ENCODE measurements around the gene DAP.
"Not testable (repeated sequence)": the region's sequence is repeated elsewhere in the genome, so short reads cannot be mapped to it uniquely, and the experiment has no call there.

Gene DAP

GRCh38 chr5:10672146-10673016 is 88.7 kb downstream of the DAP start:
- DNase-seq (ENCODE audit: low read depth, low spot score), result no peak

GRCh38 chr5:10671041-10672008 is 89.7 kb downstream of the DAP start:
- DNase-seq (ENCODE audit: low read depth, low spot score), result no peak

GRCh38 chr5:10669983-10670382 is 91.1 kb downstream of the DAP start:
- DNase-seq (ENCODE audit: low read depth, low spot score), result no peak

- no peak for DNase-seq (ENCODE audit: low read depth, low spot score)
These were observed 92.3 kb downstream of the DAP start for GRCh38 chr5:10668697-10669096.

GRCh38 chr5:10667431-10668057 is 93.5 kb downstream of the DAP start:
- DNase-seq (ENCODE audit: low read depth, low spot score), result no peak

GRCh38 chr5:10666531-10667299 is 94.3 kb downstream of the DAP start:
- no peak for DNase-seq (ENCODE audit: low read depth, low spot score)

- no peak for DNase-seq (ENCODE audit: low read depth, low spot score)
These were observed 95.2 kb downstream of the DAP start for GRCh38 chr5:10665799-10666198.

- DNase-seq (ENCODE audit: low read depth, low spot score), result not testable (repeated sequence)
These were observed 96.8 kb downstream of the DAP start for GRCh38 chr5:10664180-10664769.

- no peak for DNase-seq (ENCODE audit: low read depth, low spot score)
These were observed 97.4 kb downstream of the DAP start for GRCh38 chr5:10663489-10664179.

GRCh38 chr5:10662661-10663488 is 98.2 kb downstream of the DAP start:
- no peak for DNase-seq (ENCODE audit: low read depth, low spot score)

GRCh38 chr5:10662083-10662482 is 99.0 kb downstream of the DAP start:
- DNase-seq (ENCODE audit: low read depth, low spot score), result no peak

GRCh38 chr5:10661401-10661800 is 99.6 kb downstream of the DAP start:
- no peak for DNase-seq (ENCODE audit: low read depth, low spot score)

GRCh38 chr5:10660720-10661387 is 100.2 kb downstream of the DAP start:
- no peak for DNase-seq (ENCODE audit: low read depth, low spot score)

GRCh38 chr5:10660135-10660534 is 100.9 kb downstream of the DAP start:
- no peak for DNase-seq (ENCODE audit: low read depth, low spot score)

- no peak for DNase-seq (ENCODE audit: low read depth, low spot score)
These were observed 102.8 kb downstream of the DAP start for GRCh38 chr5:10658265-10658664.

- no peak for DNase-seq (ENCODE audit: low read depth, low spot score)
These were observed 104.8 kb downstream of the DAP start for GRCh38 chr5:10655972-10656830.

GRCh38 chr5:10655161-10655971 is 105.7 kb downstream of the DAP start:
- no peak for DNase-seq (ENCODE audit: low read depth, low spot score)
